GM06990 (cell line): Measurements from ENCODE around the gene NFAT5.

Source experiments
- DNase-seq: peaks from one replicate; pipeline ENCODE4 v3.0.0-alpha.2; 2011; ENCODE audit not compliant: insufficient read length; ENCODE audit errors: extremely low read depth
- H3K27me3 ChIP-seq: replicated peaks from 2 replicates; pipeline ENCODE4 v1.6.0; 2011; ENCODE audit warnings: low read length; ENCODE audit not compliant: control insufficient read depth, insufficient read depth
- H3K36me3 ChIP-seq: 2 replicates; pipeline ENCODE4 v1.5.1; 2011; ENCODE audit warnings: low read length; ENCODE audit not compliant: control insufficient read depth, insufficient read depth
- H3K4me3 ChIP-seq: replicated peaks from 2 replicates; pipeline ENCODE4 v1.5.1; 2011; ENCODE audit warnings: low read depth, mild to moderate bottlenecking, control low read depth, low read length
- TF ChIP-seq, protein P1 (sequence below): IDR thresholded peaks from 2 replicates; pipeline ENCODE4 v1.5.1; 2011; ENCODE audit warnings: low read length, control low read depth, mild to moderate bottlenecking, inconsistent platforms; ENCODE audit not compliant: insufficient read depth, poor library complexity, severe bottlenecking

Gene NFAT5

DNA sequence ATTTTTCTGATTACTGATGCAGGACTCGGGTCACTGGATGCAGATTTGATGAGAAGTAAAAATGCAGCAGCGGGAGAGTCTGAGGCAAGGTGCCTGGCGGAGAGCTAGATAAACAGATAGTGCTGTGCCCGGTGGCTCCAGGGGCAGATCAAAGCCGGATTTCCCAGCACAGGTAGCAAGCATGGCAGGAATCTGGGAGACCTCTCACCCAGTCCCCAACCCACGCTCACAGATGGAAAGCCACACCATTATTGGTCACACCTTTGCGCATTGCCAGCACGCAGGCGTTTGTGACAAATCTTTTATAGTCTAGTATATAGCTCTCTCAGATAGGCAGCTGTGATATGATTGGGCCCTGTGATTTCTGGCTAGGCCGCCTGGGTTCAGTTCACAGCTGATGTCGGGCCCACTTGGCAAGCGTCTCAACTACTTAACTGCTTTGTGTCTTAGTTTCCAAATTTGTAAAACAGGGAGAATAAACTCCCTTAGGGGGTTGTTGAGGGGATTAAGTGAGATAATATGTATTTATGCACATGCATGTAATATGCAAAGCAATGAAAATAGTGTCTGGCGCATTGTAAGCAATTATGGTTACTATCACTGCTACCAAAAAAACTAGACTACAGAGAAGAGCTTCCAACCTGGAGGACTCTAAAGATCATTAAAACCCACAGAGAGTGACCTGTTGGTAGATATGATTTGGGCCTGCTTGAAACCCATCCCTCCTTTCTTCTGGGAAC, 42.0 kb upstream of the NFAT5 start:
- DNase-seq: no peak
- Histone ChIP-seq H3K4me3 (no peak overlapping the region), H3K36me3 (no peaks in the 10 kb centered on the region), H3K27me3 (no peaks in the 10 kb centered on the region)
- TF ChIP-seq, protein P1, sequence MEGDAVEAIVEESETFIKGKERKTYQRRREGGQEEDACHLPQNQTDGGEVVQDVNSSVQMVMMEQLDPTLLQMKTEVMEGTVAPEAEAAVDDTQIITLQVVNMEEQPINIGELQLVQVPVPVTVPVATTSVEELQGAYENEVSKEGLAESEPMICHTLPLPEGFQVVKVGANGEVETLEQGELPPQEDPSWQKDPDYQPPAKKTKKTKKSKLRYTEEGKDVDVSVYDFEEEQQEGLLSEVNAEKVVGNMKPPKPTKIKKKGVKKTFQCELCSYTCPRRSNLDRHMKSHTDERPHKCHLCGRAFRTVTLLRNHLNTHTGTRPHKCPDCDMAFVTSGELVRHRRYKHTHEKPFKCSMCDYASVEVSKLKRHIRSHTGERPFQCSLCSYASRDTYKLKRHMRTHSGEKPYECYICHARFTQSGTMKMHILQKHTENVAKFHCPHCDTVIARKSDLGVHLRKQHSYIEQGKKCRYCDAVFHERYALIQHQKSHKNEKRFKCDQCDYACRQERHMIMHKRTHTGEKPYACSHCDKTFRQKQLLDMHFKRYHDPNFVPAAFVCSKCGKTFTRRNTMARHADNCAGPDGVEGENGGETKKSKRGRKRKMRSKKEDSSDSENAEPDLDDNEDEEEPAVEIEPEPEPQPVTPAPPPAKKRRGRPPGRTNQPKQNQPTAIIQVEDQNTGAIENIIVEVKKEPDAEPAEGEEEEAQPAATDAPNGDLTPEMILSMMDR: no peak

DNA sequence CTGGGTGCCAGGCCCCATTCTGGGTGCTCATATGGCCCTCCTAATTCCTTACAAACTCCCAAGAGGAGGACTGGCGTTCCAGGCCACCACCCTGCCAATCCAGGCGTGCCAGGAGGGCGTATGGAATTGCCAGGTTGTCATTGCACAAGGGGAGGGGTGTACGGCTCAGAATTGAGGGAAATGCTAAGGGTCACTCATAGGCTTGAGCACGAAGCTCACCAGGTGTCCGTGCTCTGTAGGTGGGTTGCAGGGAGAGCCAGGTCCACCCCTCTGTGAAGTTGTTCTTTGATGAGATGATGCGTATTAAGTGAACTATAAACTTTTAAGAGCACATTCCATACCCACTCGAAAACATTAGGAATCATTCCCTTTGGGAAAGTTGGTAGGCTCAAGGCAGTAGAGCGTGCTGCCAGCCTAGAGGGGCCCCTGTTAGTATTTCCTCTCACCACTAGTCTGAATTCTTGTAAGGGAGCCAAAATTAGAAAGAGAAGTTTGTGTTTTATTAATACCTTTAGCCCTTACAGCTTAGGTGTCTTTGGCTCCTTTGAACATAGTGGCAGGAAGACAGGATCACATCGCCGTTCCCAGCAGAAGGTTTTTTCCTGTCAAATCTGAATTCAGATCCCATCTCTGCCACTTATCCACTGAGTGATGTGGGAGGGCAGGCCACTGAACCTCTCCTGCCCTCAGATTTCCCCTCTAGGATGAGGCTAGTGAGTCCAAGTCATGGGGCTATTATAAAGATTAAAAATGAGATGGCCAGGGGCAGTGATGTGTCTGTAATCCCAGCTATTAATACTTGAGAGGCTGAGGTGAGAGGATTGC, 38.7 kb upstream of the NFAT5 start:
- DNase-seq: no peak
- TF ChIP-seq, protein P1: no peak
- Histone ChIP-seq H3K4me3 (no peak overlapping the region), H3K36me3 (no peaks in the 10 kb centered on the region), H3K27me3 (no peaks in the 10 kb centered on the region)

DNA sequence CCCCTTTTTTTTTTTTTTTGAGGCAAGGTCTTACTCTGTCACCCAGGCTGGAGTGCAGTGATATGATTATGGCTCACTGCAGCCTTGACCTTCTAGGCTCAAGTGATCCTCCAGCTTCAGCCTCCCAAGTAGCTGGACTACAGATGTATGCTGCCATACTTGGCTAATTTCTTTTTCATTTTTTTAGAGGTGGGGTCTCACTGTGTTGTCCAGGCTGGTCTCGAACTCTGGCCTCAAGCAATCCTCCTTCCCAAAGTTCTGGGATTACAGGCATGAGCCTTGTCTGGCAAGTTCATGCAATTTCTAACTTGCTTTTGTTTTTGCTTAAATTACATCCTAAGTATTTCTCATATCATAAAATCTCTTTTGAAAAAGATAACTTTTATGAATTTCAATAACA, 33.8 kb upstream of the NFAT5 start:
- H3K27me3 ChIP-seq: no peaks in the 10 kb centered on the region
- TF ChIP-seq, protein P1: no peak
- H3K36me3 ChIP-seq: no peaks in the 10 kb centered on the region
- H3K4me3 ChIP-seq: no peak overlapping the region
- DNase-seq: no peak

DNA sequence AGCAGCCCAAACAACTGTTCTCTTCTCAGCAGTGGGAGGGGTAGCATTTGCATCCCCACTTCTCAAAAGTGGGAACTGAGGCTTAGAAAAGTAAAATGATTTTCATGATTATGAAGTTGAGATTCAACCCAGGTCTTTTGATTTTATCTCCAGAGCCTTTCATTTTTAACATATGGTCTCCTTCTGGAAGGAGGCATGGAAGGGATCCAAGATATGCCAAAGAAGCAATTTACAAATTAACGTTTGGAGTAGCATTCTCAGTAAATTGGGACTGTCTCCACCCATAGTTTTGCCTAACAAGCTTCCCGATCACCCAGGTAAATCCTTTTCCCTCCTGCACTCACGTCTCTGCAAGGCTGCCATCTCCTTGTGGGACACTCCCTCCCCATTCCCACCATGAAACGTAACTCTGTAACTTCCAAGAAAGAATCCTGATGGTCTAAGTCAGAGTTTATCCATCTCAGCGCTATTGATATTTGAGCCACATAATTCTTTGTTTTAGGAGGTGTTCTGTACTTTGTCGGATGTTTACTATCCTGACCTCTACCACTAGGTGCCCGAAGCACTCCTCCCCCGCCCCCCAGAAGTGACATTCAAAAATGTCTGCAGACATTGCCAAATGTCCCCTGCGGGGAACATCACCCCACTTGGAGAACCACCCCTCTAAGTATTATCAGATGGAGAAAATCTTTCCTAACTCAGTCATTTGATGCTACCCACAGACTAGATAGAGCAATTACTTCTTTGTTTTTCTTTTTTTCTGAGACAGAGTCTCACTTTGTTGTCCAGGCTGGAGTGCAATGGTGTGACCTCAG, 32.9 kb upstream of the NFAT5 start:
- Histone ChIP-seq H3K4me3 (no peak overlapping the region), H3K27me3 (no peaks in the 10 kb centered on the region), H3K36me3 (no peaks in the 10 kb centered on the region)
- TF ChIP-seq, protein P1: no peak
- no peak for DNase-seq

DNA sequence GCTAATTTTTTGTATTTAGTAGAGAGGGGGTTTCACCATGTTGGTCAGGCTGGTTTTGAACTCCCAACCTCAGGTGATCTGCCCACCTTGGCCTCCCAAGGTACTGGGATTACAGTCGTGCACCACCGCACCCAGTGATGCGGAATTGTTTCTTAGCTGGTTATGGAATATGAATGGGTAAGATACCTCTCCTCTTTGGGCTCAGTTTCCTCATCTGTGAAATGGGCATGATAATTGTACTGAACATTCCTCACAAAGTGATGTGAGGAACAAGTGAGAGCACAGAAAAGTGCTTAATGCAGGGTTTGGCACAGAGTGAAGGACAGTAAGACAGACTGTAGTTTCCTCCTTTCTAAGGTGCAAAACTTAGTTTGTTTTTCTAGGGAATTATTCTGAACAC, 31.0 kb upstream of the NFAT5 start:
- TF ChIP-seq, protein P1: no peak
- Histone ChIP-seq H3K27me3 (no peaks in the 10 kb centered on the region), H3K4me3 (no peak overlapping the region), H3K36me3 (no peaks in the 10 kb centered on the region)
- DNase-seq: no peak
